Prostate gland (tissue), 2 donors: Measurements from ENCODE around the gene MAML2.

Source experiments
- POLR2A ChIP-seq: fragments of 450-650 bp; IDR thresholded peaks from one replicate; pipeline ENCODE4 v1.6.1; 2016; ENCODE audit warnings: antibody characterized with exemption, mild to moderate bottlenecking
- POLR2AphosphoS5 ChIP-seq: sonication (generic); formaldehyde crosslinking; IDR thresholded peaks from one replicate; pipeline ENCODE4 v1.6.1; 2017; ENCODE audit warnings: antibody characterized with exemption
- TF ChIP-seq, protein P1 (sequence below), 4 experiments: fragments of 200-600 bp in 2 of 4; fragments of 450-650 bp in 2 of 4; sonication (generic) in 2 of 4; IDR thresholded peaks; 1 replicate in 3 of 4; 2 replicates in 1 of 4; pipeline ENCODE4 v1.5.1; 2016 to 2019; ENCODE audit warnings: antibody characterized with exemption in 4 of 4, mild to moderate bottlenecking in 2 of 4, moderate library complexity in 2 of 4

- no peak for TF ChIP-seq POLR2A
- TF ChIP-seq, protein P1, sequence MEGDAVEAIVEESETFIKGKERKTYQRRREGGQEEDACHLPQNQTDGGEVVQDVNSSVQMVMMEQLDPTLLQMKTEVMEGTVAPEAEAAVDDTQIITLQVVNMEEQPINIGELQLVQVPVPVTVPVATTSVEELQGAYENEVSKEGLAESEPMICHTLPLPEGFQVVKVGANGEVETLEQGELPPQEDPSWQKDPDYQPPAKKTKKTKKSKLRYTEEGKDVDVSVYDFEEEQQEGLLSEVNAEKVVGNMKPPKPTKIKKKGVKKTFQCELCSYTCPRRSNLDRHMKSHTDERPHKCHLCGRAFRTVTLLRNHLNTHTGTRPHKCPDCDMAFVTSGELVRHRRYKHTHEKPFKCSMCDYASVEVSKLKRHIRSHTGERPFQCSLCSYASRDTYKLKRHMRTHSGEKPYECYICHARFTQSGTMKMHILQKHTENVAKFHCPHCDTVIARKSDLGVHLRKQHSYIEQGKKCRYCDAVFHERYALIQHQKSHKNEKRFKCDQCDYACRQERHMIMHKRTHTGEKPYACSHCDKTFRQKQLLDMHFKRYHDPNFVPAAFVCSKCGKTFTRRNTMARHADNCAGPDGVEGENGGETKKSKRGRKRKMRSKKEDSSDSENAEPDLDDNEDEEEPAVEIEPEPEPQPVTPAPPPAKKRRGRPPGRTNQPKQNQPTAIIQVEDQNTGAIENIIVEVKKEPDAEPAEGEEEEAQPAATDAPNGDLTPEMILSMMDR (IDR thresholded peaks at IDR 0.05), result no peak
- TF ChIP-seq POLR2AphosphoS5, result no peak
Observed at GRCh38 chr11:96267001-96267495, 75.9 kb downstream of the MAML2 start.
